H1 (cell line): Measurements from ENCODE around the gene PLEKHG3. TPM values are rescaled to one million over a fixed set of nuclear protein-coding genes. Genes with fewer than 3 reads are reported as not detected.

ENCODE experiments used
- KDM4A ChIP-seq: IDR thresholded peaks from one replicate; pipeline ENCODE4 v1.7.1; 2012; ENCODE audit warnings: low read depth, mild to moderate bottlenecking, moderate library complexity, low read length, inconsistent platforms; ENCODE audit not compliant: severe bottlenecking
- TBP ChIP-seq: IDR thresholded peaks from 2 replicates; pipeline ENCODE4 v1.6.1; 2011; ENCODE audit warnings: low read depth, low read length, improper control_type of control experiment
- polyA plus RNA-seq, 7 experiments: library from polyadenylated mRNA; depleted of rRNA in 3 of 7; stranded (reverse) in 5 of 7; unstranded in 2 of 7; fragments of >200 nt in 5 of 7; fragments of 200-250 nt in 2 of 7; gene quantifications; 1 replicate in 5 of 7; 2 replicates in 1 of 7; 4 replicates in 1 of 7; pipeline versions ENCODE4 v1.2.1 to v1.2.3, GENCODE V29; 2011 to 2013; ENCODE audit warnings: missing spikeins in 2 of 7, mixed read lengths in 2 of 7
- total RNA-seq: library from RNA; stranded (reverse); fragmentation: NEBNext Ultra II Directional; extraction: Animal tissue kit (Norgen Biotek cat#: 25700); gene quantifications from 2 replicates; pipeline ENCODE4 v1.2.1, GENCODE V29; 2021
- TF ChIP-seq, protein P1 (sequence below): IDR thresholded peaks from 2 replicates; pipeline ENCODE4 v1.6.1; 2012; ENCODE audit warnings: inconsistent platforms

PLEKHG3 gene
- total and polyA plus RNA-seq, 2 of the 8 experiments (the other 6 are each of a cell fraction or from before 2014, with no cell fraction given), result 43.4 to 90.6 TPM

DNA sequence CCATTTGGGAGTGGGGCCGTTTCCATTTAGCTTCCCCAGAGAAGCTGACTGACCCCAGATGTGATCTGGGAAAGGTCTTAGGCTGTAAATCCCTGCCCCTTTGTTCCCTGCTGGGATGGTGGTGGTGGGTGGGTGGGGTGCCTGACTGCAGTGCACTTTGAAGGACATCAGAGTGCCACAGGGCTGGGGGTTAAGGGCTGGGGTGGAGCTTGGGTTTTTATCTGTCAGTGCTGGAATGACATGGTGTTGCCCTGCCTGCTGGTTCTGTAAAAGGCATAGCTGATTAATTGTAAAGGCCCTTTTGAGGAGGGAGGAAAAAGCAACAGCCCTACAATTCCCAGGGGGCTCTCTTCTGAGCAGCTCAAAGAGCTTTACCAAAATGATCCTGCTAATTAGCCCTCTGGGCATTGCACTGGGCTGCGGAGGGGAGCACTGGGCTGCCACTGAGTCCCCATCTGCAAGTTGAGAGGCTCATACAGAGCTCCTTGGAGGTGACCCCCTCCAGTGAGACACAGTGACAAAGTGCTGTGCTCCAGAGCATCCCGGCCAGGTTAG lies 21.1 kb downstream of the PLEKHG3 start (continued):
- TF ChIP-seq TBP (no peak), KDM4A (no peak)
- TF ChIP-seq, protein P1, sequence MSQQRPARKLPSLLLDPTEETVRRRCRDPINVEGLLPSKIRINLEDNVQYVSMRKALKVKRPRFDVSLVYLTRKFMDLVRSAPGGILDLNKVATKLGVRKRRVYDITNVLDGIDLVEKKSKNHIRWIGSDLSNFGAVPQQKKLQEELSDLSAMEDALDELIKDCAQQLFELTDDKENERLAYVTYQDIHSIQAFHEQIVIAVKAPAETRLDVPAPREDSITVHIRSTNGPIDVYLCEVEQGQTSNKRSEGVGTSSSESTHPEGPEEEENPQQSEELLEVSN, result no peak
- TF ChIP-seq, all 59 proteins: peak for 0
